GM23248 (cell line): ENCODE results near the gene CDA. TPM values are rescaled to one million over a fixed set of nuclear protein-coding genes. Genes with fewer than 3 reads are reported as not detected.

Experiments
- DNase-seq: peaks from one replicate; pipeline ENCODE4 v3.0.0-alpha.2; 2015
- H2AFZ ChIP-seq: fragments of 200-600 bp; sonication (generic); 2 replicates; pipeline ENCODE4 v1.6.1; 2016; ENCODE audit warnings: antibody characterized with exemption
- H3F3A ChIP-seq: fragments of 200-600 bp; sonication (generic); 2 replicates; pipeline ENCODE4 v1.6.1; 2016; ENCODE audit warnings: mild to moderate bottlenecking, antibody characterized with exemption, mixed run types; ENCODE audit not compliant: insufficient read depth
- H3K27ac ChIP-seq: fragments of 200-600 bp; sonication (generic); 2 replicates; pipeline ENCODE4 v1.5.1; 2016; ENCODE audit warnings: mild to moderate bottlenecking
- H3K27me3 ChIP-seq: fragments of 200-600 bp; sonication (generic); replicated peaks from 2 replicates; pipeline ENCODE4 v1.6.1; 2016; ENCODE audit warnings: mild to moderate bottlenecking; ENCODE audit not compliant: insufficient read depth
- H3K36me3 ChIP-seq: fragments of 200-600 bp; sonication (generic); 2 replicates; pipeline ENCODE4 v1.6.1; 2016; ENCODE audit warnings: low read depth, mild to moderate bottlenecking
- H3K4me1 ChIP-seq: fragments of 200-600 bp; sonication (generic); 2 replicates; pipeline ENCODE4 v1.6.1; 2016; ENCODE audit warnings: mild to moderate bottlenecking; ENCODE audit not compliant: insufficient read depth
- H3K4me2 ChIP-seq: fragments of 200-600 bp; sonication (generic); one replicate; pipeline ENCODE4 v1.6.1; 2016; ENCODE audit warnings: mild to moderate bottlenecking; ENCODE audit not compliant: unreplicated experiment
- H3K4me3 ChIP-seq: fragments of 200-600 bp; sonication (generic); 2 replicates; pipeline ENCODE4 v1.5.1; 2016; ENCODE audit warnings: mild to moderate bottlenecking
- H3K79me2 ChIP-seq: fragments of 200-600 bp; sonication (generic); 2 replicates; pipeline ENCODE4 v1.6.1; 2016; ENCODE audit warnings: mild to moderate bottlenecking; ENCODE audit not compliant: insufficient read depth
- H3K9ac ChIP-seq: fragments of 200-600 bp; sonication (generic); 2 replicates; pipeline ENCODE4 v1.6.1; 2016; ENCODE audit warnings: mild to moderate bottlenecking
- H3K9me2 ChIP-seq: fragments of 200-600 bp; sonication (generic); 2 replicates; pipeline ENCODE4 v1.6.1; 2016; ENCODE audit warnings: mixed run types, mild to moderate bottlenecking, moderate library complexity; ENCODE audit not compliant: insufficient read depth
- H3K9me3 ChIP-seq: fragments of 200-600 bp; sonication (generic); one replicate; pipeline ENCODE4 v1.6.1; 2017; ENCODE audit warnings: low read depth
- H4K20me1 ChIP-seq: fragments of 200-600 bp; sonication (generic); 2 replicates; pipeline ENCODE4 v1.6.0; 2016; ENCODE audit not compliant: insufficient read depth
- EZH2 ChIP-seq: fragments of 200-600 bp; sonication (generic); IDR thresholded peaks from 2 replicates; pipeline ENCODE4 v1.6.1; 2018; ENCODE audit warnings: antibody characterized with exemption, mild to moderate bottlenecking; ENCODE audit not compliant: insufficient read depth, poor library complexity, severe bottlenecking
- EZH2phosphoT487 ChIP-seq: fragments of 200-600 bp; sonication (generic); IDR thresholded peaks from 2 replicates; pipeline ENCODE4 v1.6.1; 2018; ENCODE audit warnings: antibody characterized with exemption, moderate library complexity, mild to moderate bottlenecking, low read depth; ENCODE audit not compliant: insufficient read depth
- WGBS, 2 experiments: methylation state at CpG; one replicate each; pipeline ENCODE4 v1.1.6; 2015 to 2017; ENCODE audit warnings: low lambda C conversion rate in 2 of 2, low coverage in 1 of 2; ENCODE audit errors: missing lambda C conversion rate in 2 of 2; 5-methylcytosine and 5-hydroxymethylcytosine counted together
- in situ Hi-C: fragments of 300-500 bp; cut with MboI; formaldehyde crosslinking; loops from 2 replicates; pipeline ENCODE4 v1.15.0; 2020
- polyA plus RNA-seq: library from polyadenylated mRNA; unstranded; fragments of >200 nt; fragmentation: Nextera tagmentation; extraction: Ambion mirVana; gene quantifications from 2 replicates; pipeline ENCODE4 v1.2.1, GENCODE V29; 2016
- total RNA-seq: library from RNA; depleted of rRNA; stranded (reverse); fragments of >200 nt; shearing (Covaris generic); gene quantifications from 2 replicates; pipeline ENCODE4 v1.2.3, GENCODE V29; 2014

Gene CDA
- total and polyA plus RNA-seq, 2 experiments from 2014 or later, result 3.0 to 9.6 TPM

DNA sequence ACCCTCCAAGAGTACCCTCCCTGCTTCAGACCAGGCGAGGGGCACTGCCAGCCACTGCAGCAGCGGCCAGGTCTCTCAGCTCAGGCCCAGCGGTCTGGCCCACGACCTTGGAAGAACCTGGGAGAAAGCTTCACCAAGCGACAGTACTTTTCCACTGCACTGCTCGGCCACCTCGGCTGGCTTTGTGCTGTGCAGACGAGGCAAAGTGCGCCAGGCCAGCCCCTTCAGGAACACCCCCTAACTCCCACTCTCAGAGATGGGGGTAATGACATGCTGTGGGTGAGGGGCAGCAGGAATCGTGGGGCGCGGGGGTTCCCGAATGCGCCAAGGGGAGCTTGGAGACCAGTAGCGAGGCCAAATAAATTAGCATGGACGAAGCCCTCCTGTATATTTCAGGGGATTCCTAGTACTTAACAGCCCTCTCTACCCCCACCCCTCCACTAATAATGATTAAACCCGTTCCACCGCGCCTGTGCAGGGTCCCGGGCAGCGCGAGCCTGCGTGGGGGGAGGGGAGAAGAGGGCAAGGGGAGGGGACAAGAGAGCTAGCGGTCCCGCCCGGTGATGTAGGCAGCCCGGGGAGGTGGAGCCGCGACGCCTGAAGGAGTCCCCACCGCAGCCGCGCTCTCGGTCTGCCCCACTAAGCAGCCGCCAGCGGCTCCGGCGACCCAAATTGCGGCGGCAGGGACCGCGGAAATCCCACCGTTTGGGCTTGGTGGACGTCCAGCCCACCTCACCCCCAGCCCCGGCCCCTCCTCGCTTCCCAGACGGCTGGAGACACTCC, 36.8 kb upstream of the CDA start, which contains the start of gene FAM43B:
Gene FAM43B (plus strand): TSS at position 629 of the 783 bp plus-strand sequence. CDS start 401 bp downstream, outside the sequence.
- DNase-seq, result peak; percentile 61
- in situ Hi-C loops, result no loop called here
- Histone ChIP-seq H3K27me3 (peaks cover 29% of the 10 kb centered on the region), H3K9me2 (no peaks in the 10 kb centered on the region), H3K4me3 (peak within 1 kb of the TSS; percentile 62), H4K20me1 (no peaks in the 10 kb centered on the region), H3K4me2 (peak within 1 kb of the TSS; percentile 41), H3K79me2 (no peaks in the 10 kb centered on the region), H3K27ac (no peak within 1 kb of the TSS), H3F3A (no peaks in the 10 kb centered on the region), H3K9me3 (no peaks in the 10 kb centered on the region), H2AFZ (peak within 1 kb of the TSS; percentile 47), H3K9ac (no peak within 1 kb of the TSS), H3K36me3 (no peaks in the 10 kb centered on the region), H3K4me1 (no peaks in the 10 kb centered on the region)
- 11 to 14% methylated on average over 30 to 47 of the region's 47 CpGs for WGBS, 2 experiments
- TF ChIP-seq EZH2phosphoT487 (no peak), EZH2 (peak; percentile 24)

DNA sequence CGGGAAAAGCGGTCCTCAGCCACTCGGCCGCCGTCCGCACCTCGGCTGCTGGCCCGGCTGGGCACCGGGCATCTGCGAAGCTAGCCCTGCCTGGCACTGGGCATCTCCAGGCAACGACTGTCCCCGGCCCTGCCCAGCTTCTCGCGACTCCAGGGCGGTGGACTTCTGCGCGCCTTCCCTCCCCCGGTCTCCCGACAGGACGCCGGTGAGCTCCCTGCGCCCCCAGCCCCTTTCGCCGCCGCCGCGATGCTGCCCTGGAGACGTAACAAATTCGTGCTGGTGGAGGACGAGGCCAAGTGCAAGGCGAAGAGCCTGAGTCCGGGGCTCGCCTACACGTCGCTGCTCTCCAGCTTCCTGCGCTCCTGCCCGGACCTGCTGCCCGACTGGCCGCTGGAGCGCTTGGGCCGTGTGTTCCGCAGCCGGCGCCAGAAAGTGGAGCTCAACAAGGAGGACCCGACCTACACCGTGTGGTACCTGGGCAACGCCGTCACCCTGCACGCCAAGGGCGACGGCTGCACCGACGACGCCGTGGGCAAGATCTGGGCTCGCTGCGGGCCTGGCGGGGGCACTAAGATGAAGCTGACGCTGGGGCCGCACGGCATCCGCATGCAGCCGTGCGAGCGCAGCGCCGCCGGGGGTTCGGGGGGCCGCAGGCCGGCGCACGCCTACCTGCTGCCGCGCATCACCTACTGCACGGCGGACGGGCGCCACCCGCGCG, 36.0 kb upstream of the CDA start:
- in situ Hi-C loops, result no loop called here
- Histone ChIP-seq H3F3A (no peaks in the 10 kb centered on the region), H3K9ac (no peak overlapping the region), H3K9me3 (no peaks in the 10 kb centered on the region), H3K4me2 (peak overlapping the region; percentile 41), H3K79me2 (no peaks in the 10 kb centered on the region), H3K27me3 (peaks cover 28% of the 10 kb centered on the region), H2AFZ (peak overlapping the region; percentile 47), H3K4me3 (peak overlapping the region; percentile 62), H4K20me1 (no peaks in the 10 kb centered on the region), H3K9me2 (no peaks in the 10 kb centered on the region), H3K36me3 (no peaks in the 10 kb centered on the region), H3K27ac (no peak overlapping the region), H3K4me1 (no peaks in the 10 kb centered on the region)
- DNase-seq, result peak; percentile 56
- 3 to 5% methylated on average over 60 to 81 of the region's 82 CpGs for WGBS, 2 experiments
- TF ChIP-seq EZH2phosphoT487 (no peak), EZH2 (peak; percentile 12)

DNA sequence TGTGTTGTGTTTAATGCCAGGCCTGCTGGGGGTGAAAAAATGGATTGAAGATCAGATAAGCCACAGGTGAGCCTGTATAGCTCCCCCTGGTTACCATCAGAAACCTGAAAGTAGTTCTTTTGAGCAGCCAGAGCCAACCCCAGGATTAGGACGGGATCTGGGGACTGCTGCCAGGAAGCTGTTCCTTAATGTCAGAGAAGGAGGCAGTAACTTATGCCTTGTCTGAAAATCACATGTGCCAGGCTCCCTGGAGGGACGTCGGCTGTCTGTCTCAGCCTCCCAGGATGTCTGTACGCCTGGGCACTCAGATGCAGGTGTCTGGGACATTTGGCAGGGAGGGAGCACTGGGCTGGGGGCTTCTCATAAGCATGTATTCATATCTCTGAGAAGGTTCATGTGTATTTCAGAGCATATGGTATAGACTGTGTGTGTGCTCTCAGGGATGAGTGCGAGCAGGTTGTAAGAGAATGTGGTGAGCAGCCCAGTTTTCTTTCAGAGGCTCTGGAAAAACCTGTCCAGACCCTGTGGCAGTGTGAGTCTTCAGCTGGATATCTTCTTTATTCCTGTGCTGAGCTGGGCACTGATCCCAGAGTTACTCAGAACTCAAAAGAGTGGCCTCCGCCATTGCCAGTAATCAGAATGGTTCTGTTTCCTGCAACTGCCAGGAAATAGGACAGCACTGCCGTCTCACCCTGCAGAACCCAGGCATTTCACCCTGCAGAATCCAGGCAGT, 33.7 kb upstream of the CDA start:
- peaks cover 3% of the 10 kb centered on the region; the same call in 1 of the 2 replicates for H3K4me1 ChIP-seq
- in situ Hi-C loops, result no loop called here
- no peaks in the 10 kb centered on the region for H3K36me3 ChIP-seq
- no peaks in the 10 kb centered on the region for H3K79me2 ChIP-seq
- no peak overlapping the region for H3K4me2 ChIP-seq
- no peaks in the 10 kb centered on the region for H4K20me1 ChIP-seq
- peaks cover 20% of the 10 kb centered on the region for H3K27me3 ChIP-seq
- H3K27ac ChIP-seq, result no peak overlapping the region
- H3K4me3 ChIP-seq, result no peak overlapping the region
- H3K9me2 ChIP-seq, result no peaks in the 10 kb centered on the region
- 0 out of 2 replicates have a peak overlapping the region, but pooled peaks have one; percentile 16 for H2AFZ ChIP-seq
- H3K9ac ChIP-seq, result no peak overlapping the region
- no peaks in the 10 kb centered on the region for H3F3A ChIP-seq
- peak; percentile 70 for DNase-seq
- no peak for TF ChIP-seq EZH2phosphoT487
- no peak for TF ChIP-seq EZH2
- 29 to 31% methylated on average over 7 of the region's 7 CpGs for WGBS, 2 experiments
- no peaks in the 10 kb centered on the region for H3K9me3 ChIP-seq

DNA sequence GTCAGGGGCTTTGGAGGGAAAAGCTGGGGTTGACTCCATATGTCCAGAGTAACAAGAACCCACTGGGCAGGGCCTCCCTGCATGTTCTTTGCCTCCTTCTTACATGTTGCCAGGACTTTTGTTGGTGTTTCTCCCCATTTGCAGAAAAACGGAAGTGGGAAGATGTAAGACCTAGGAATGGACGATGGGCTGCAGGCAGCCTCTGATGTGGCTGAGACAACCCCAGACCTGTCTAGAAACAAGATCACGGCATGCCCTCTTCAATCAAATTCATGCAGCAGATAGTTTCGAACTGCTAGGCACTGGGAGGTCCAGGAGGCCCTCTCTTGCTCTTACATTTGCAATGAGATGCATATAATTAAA, 33.2 kb upstream of the CDA start:
- no peak for DNase-seq
- WGBS, 2 experiments, result 57 to 60% methylated on average over 4 of the region's 4 CpGs
- no peaks in the 10 kb centered on the region for H3K36me3 ChIP-seq
- H2AFZ ChIP-seq, result 0 out of 2 replicates have a peak overlapping the region, but pooled peaks have one; percentile 16
- no peaks in the 10 kb centered on the region for H3F3A ChIP-seq
- no peaks in the 10 kb centered on the region for H3K79me2 ChIP-seq
- no peak overlapping the region for H3K4me3 ChIP-seq
- H3K9ac ChIP-seq, result no peak overlapping the region
- H3K9me2 ChIP-seq, result no peaks in the 10 kb centered on the region
- no peak for TF ChIP-seq EZH2phosphoT487
- no peak for TF ChIP-seq EZH2
- H4K20me1 ChIP-seq, result no peaks in the 10 kb centered on the region
- H3K4me1 ChIP-seq, result peaks cover 3% of the 10 kb centered on the region; the same call in 1 of the 2 replicates
- H3K4me2 ChIP-seq, result no peak overlapping the region
- H3K9me3 ChIP-seq, result no peaks in the 10 kb centered on the region
- in situ Hi-C loops, result no loop called here
- no peak overlapping the region for H3K27ac ChIP-seq
- H3K27me3 ChIP-seq, result peaks cover 20% of the 10 kb centered on the region
